K562 (cell line): ENCODE data around the gene SPAG7. TPM values are rescaled to one million over a fixed set of nuclear protein-coding genes. Genes with fewer than 3 reads are reported as not detected.
A peak's percentile ranks its signal among the peaks of the same experiment; 100 is the strongest.

ENCODE experiments used
- DDX20 ChIP-seq: fragments of 450-650 bp; IDR thresholded peaks from 2 replicates; pipeline ENCODE4 v1.6.1; 2016; ENCODE audit warnings: missing genetic modification characterization, low read depth, mild to moderate bottlenecking, missing compliant biosample characterization, moderate library complexity
- ELF1 ChIP-seq: fragments of 200-800 bp; sonication (Bioruptor generic); IDR thresholded peaks from 2 replicates; pipeline ENCODE4 v1.6.1; 2016; ENCODE audit warnings: missing genetic modification characterization, missing compliant biosample characterization
- ERF ChIP-seq: fragments of 450-650 bp; formaldehyde crosslinking; IDR thresholded peaks from 2 replicates; pipeline ENCODE4 v1.4.0; 2020; ENCODE audit warnings: mild to moderate bottlenecking, mixed read lengths
- FOXJ2 ChIP-seq: fragments of 200-800 bp; sonication (Bioruptor generic); IDR thresholded peaks from 2 replicates; pipeline ENCODE4 v1.6.1; 2016; ENCODE audit warnings: missing genetic modification characterization, missing compliant biosample characterization
- GATAD2B ChIP-seq: fragments of 450-650 bp; IDR thresholded peaks from 2 replicates; pipeline ENCODE4 v1.6.1; 2017; ENCODE audit warnings: mild to moderate bottlenecking, borderline replicate concordance
- HMG20A ChIP-seq: fragments of 450-650 bp; formaldehyde crosslinking; conservative IDR thresholded peaks from 2 replicates; pipeline ENCODE4 v1.4.0; 2020; ENCODE audit warnings: mild to moderate bottlenecking, mixed read lengths
- NBN ChIP-seq: fragments of 450-650 bp; IDR thresholded peaks from 2 replicates; pipeline ENCODE4 v1.6.1; 2016; ENCODE audit warnings: low read depth, mild to moderate bottlenecking
- NFIC ChIP-seq: fragments of 450-650 bp; IDR thresholded peaks from 2 replicates; pipeline ENCODE4 v1.6.1; 2017; ENCODE audit warnings: mild to moderate bottlenecking, inconsistent platforms
- PHB2 ChIP-seq: fragments of 450-650 bp; IDR thresholded peaks from 2 replicates; pipeline ENCODE4 v1.6.1; 2017; ENCODE audit warnings: low read depth
- POLR2AphosphoS5 ChIP-seq: IDR thresholded peaks from 2 replicates; pipeline ENCODE4 v1.6.1; 2011; ENCODE audit warnings: mild to moderate bottlenecking, low read depth, low read length, moderate library complexity; ENCODE audit not compliant: control insufficient read depth, insufficient read depth
- PRMT5 ChIP-seq: sonication (generic); formaldehyde crosslinking; IDR thresholded peaks from 2 replicates; pipeline ENCODE4 v1.5.0; 2020; ENCODE audit warnings: missing genetic modification reagents
- RBBP5 ChIP-seq: fragments of 200-600 bp; sonication (generic); IDR thresholded peaks from 2 replicates; pipeline ENCODE4 v1.6.1; 2012; ENCODE audit warnings: borderline replicate concordance, mild to moderate bottlenecking, low read length, control low read depth, inconsistent platforms; ENCODE audit not compliant: insufficient read depth, poor library complexity, severe bottlenecking
- RBM34 ChIP-seq: fragments of 200-400 bp; formaldehyde crosslinking; IDR thresholded peaks from 2 replicates; pipeline ENCODE4 v1.6.1; 2018; ENCODE audit warnings: low read length, borderline replicate concordance; ENCODE audit not compliant: insufficient read depth
- SMC3 ChIP-seq: conservative IDR thresholded peaks from 2 replicates; pipeline ENCODE4 v1.6.1; 2011; ENCODE audit warnings: low read depth, low read length, improper control_type of control experiment; ENCODE audit not compliant: insufficient read depth
- SNRNP70 ChIP-seq: fragments of 200-400 bp; formaldehyde crosslinking; optimal IDR thresholded peaks from 2 replicates; pipeline ENCODE3; 2017; ENCODE audit warnings: low read depth, low read length
- SP1 ChIP-seq: sonication (generic); formaldehyde crosslinking; IDR thresholded peaks from 2 replicates; pipeline ENCODE4 v1.8.1; 2022; ENCODE audit warnings: mild to moderate bottlenecking, missing genetic modification reagents
- TCF3 ChIP-seq: sonication (generic); formaldehyde crosslinking; IDR thresholded peaks from 2 replicates; pipeline ENCODE4 v1.4.0; 2020; ENCODE audit warnings: mild to moderate bottlenecking, missing genetic modification reagents
- ZNF347 ChIP-seq: fragments of 450-650 bp; formaldehyde crosslinking; IDR thresholded peaks from 2 replicates; pipeline ENCODE4 v1.4.0; 2020; ENCODE audit warnings: low read depth, mild to moderate bottlenecking, moderate library complexity
- ZNF444 ChIP-seq: fragments of 250-450 bp; sonication (Bioruptor Pico); IDR thresholded peaks from 2 replicates; pipeline ENCODE4 v1.4.0; 2020; ENCODE audit warnings: mild to moderate bottlenecking, moderate library complexity
- ZSCAN29 ChIP-seq: fragments of 450-650 bp; IDR thresholded peaks from 2 replicates; pipeline ENCODE4 v1.6.1; 2017
- polyA plus RNA-seq, 8 experiments: library from polyadenylated mRNA; depleted of rRNA in 4 of 8; stranded (reverse) in 5 of 8; unstranded in 3 of 8; fragments of >200 nt; fragmentation: Nextera tagmentation in 2 of 8; fragmentation: Illumina TruSeq in 1 of 8; extraction: Ambion mirVana in 2 of 8; extraction: Trizol in 1 of 8; gene quantifications; 2 replicates each; pipeline versions ENCODE4 v1.2.1 to v1.2.3, GENCODE V29; 2011 to 2014; ENCODE audit warnings: inconsistent platforms in 1 of 8, missing spikeins in 1 of 8
- total RNA-seq, 7 experiments: library from RNA; depleted of rRNA in 6 of 7; stranded (reverse); fragments of >200 nt in 6 of 7; fragmentation: Illumina TruSeq in 2 of 7; extraction: Trizol in 2 of 7; gene quantifications; 2 replicates each; pipeline versions ENCODE4 v1.2.1 to v1.2.3, GENCODE V29; 2011 to 2021; ENCODE audit warnings: low replicate concordance in 1 of 7
- TF ChIP-seq, protein P1 (sequence below): fragments of 450-650 bp; IDR thresholded peaks from 2 replicates; pipeline ENCODE4 v1.7.1; 2018; ENCODE audit warnings: mild to moderate bottlenecking, low read depth; ENCODE audit not compliant: partially characterized antibody
- TF ChIP-seq, protein P2 (sequence below): sonication (generic); IDR thresholded peaks from 2 replicates; pipeline ENCODE4 v1.6.1; 2016
- TF ChIP-seq, protein P3 (sequence below): IDR thresholded peaks from 2 replicates; pipeline ENCODE4 v1.6.1; 2011; ENCODE audit warnings: borderline replicate concordance, low read depth, mild to moderate bottlenecking, moderate library complexity, low read length; ENCODE audit not compliant: insufficient read depth, poor library complexity, severe bottlenecking

The SPAG7 gene
- total and polyA plus RNA-seq, 9 of the 15 experiments (the other 6 are each of a cell fraction or from before 2014, with no cell fraction given) = 5.6 to 53.5 (median 36.3) TPM

DNA sequence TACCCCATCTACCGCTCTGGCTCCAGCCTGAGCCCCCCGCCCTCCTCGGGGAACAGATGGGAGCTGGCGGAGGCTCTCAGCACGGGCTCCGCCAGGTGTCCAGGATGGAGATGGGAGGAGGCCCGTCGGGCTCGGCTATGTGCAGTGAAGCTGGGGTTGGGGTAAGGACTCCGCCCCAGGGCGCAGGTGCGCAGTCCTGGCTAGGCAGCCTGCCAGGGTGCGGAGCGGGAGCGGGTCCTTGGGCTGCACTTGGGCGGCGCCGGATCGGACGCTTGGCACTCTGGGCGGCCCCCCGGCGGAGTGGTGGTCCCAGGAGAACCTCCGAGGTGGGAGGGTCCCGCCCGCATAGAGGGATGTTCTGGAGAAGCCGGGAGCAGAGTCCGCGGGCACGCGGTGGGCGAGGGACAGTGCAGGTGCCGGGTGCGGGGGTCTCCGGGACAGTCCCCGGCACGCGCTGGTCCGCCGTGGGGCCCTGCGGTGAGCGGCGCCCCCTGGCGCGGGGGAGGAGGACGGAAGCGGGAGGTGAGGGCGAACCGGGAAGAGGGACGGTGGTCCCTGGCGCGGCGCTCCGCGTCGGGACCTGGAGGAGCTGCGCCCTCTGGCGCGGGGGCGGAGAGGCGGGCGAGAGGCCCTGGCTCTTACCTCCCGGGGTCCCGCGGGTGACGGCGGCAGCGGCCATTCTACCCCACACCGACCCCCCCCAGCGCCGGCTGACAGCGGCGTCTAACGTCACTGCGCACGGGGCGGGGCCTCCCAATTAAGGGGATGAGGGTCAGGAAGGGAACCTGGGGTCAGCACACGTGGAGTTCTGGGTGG is 19.5 kb upstream of the SPAG7 start, which contains the start of gene CAMTA2 (continued):
- TF ChIP-seq, protein P1, sequence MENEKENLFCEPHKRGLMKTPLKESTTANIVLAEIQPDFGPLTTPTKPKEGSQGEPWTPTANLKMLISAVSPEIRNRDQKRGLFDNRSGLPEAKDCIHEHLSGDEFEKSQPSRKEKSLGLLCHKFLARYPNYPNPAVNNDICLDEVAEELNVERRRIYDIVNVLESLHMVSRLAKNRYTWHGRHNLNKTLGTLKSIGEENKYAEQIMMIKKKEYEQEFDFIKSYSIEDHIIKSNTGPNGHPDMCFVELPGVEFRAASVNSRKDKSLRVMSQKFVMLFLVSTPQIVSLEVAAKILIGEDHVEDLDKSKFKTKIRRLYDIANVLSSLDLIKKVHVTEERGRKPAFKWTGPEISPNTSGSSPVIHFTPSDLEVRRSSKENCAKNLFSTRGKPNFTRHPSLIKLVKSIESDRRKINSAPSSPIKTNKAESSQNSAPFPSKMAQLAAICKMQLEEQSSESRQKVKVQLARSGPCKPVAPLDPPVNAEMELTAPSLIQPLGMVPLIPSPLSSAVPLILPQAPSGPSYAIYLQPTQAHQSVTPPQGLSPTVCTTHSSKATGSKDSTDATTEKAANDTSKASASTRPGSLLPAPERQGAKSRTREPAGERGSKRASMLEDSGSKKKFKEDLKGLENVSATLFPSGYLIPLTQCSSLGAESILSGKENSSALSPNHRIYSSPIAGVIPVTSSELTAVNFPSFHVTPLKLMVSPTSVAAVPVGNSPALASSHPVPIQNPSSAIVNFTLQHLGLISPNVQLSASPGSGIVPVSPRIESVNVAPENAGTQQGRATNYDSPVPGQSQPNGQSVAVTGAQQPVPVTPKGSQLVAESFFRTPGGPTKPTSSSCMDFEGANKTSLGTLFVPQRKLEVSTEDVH = peak; percentile 70
- TF ChIP-seq ZSCAN29 (peak; percentile 30; the same call in 1 of the 2 replicates), PRMT5 (CRISPR knock-in tag) (no peak), FOXJ2 (tag) (peak; percentile 51; the same call in 1 of the 2 replicates), ZNF444 (CRISPR knock-in tag) (no peak), PHB2 (no peak), TCF3 (CRISPR knock-in tag) (0 out of 2 replicates have a peak, but pooled peaks have one; percentile 7), ELF1 (peak; percentile 84), SNRNP70 (no peak), HMG20A (CRISPR knock-in tag) (no peak), RBBP5 (peak; percentile 91), NBN (0 out of 2 replicates have a peak, but pooled peaks have one; percentile 56), GATAD2B (peak; percentile 68; the same call in 1 of the 2 replicates), RBM34 (no peak), ZNF347 (CRISPR knock-in tag) (no peak), ERF (CRISPR knock-in tag) (no peak), NFIC (peak; percentile 46; the same call in 1 of the 2 replicates), POLR2AphosphoS5 (0 out of 2 replicates have a peak, but pooled peaks have one; percentile 38), SMC3 (no peak), SP1 (peak; percentile 65), DDX20 (no peak)
- TF ChIP-seq, protein P2, sequence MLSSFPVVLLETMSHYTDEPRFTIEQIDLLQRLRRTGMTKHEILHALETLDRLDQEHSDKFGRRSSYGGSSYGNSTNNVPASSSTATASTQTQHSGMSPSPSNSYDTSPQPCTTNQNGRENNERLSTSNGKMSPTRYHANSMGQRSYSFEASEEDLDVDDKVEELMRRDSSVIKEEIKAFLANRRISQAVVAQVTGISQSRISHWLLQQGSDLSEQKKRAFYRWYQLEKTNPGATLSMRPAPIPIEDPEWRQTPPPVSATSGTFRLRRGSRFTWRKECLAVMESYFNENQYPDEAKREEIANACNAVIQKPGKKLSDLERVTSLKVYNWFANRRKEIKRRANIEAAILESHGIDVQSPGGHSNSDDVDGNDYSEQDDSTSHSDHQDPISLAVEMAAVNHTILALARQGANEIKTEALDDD = no peak
- TF ChIP-seq, protein P3, sequence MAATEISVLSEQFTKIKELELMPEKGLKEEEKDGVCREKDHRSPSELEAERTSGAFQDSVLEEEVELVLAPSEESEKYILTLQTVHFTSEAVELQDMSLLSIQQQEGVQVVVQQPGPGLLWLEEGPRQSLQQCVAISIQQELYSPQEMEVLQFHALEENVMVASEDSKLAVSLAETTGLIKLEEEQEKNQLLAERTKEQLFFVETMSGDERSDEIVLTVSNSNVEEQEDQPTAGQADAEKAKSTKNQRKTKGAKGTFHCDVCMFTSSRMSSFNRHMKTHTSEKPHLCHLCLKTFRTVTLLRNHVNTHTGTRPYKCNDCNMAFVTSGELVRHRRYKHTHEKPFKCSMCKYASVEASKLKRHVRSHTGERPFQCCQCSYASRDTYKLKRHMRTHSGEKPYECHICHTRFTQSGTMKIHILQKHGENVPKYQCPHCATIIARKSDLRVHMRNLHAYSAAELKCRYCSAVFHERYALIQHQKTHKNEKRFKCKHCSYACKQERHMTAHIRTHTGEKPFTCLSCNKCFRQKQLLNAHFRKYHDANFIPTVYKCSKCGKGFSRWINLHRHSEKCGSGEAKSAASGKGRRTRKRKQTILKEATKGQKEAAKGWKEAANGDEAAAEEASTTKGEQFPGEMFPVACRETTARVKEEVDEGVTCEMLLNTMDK = peak; percentile 99
